ENCODE results near the gene SDK2. TPM values are rescaled to one million over a fixed set of nuclear protein-coding genes. Genes with fewer than 3 reads are reported as not detected.
A peak's percentile ranks its signal among the peaks of the same experiment; 100 is the strongest.

SDK2 gene
- total and polyA plus RNA-seq, 2 experiments from 2014 or later = 0.74 to 5.1 TPM

GRCh38 chr17:73359987-73360410 is 284.2 kb downstream of the SDK2 start:
- Mint-ChIP-seq H3K27me3 (ENCODE audit: insufficient read depth, low read depth, poor library complexity) (peaks cover 17% of the 10 kb centered on the region), H3K4me3 (peak overlapping the region; percentile 49), H3K9me3 (no peaks in the 10 kb centered on the region), H3K4me1 (peaks cover 45% of the 10 kb centered on the region), H3K27ac (peak overlapping the region; percentile 68), H3K36me3 (ENCODE audit: low read depth) (no peaks in the 10 kb centered on the region)
- no peaks in the 10 kb centered on the region for H4K20me1 ChIP-seq (replicated peaks; ENCODE audit: insufficient read depth)
- no peaks in the 10 kb centered on the region for H3K36me3 ChIP-seq (ENCODE audit: insufficient read depth)
- H3K27me3 ChIP-seq (ENCODE audit: insufficient read depth) = no peaks in the 10 kb centered on the region
- peak; percentile 74 for ATAC-seq
- H3K4me3 ChIP-seq = peak overlapping the region; percentile 21
- H3K4me2 ChIP-seq = peak overlapping the region; percentile 74
- H2AFZ ChIP-seq = peak overlapping the region; percentile 2; the same call in 1 of the 2 replicates
- peaks cover 25% of the 10 kb centered on the region for H3K4me1 ChIP-seq (ENCODE audit: insufficient read depth)
- no peaks in the 10 kb centered on the region for H3K9me2 ChIP-seq (ENCODE audit: insufficient read depth)
- TF ChIP-seq NANOG (IDR thresholded peaks at IDR 0.05; ENCODE audit: borderline replicate concordance) (no peak), REST (IDR thresholded peaks at IDR 0.05; ENCODE audit: unreplicated experiment) (no peak), STAT1 (IDR thresholded peaks at IDR 0.05; ENCODE audit: unreplicated experiment) (no peak)
- TF ChIP-seq, protein P1, sequence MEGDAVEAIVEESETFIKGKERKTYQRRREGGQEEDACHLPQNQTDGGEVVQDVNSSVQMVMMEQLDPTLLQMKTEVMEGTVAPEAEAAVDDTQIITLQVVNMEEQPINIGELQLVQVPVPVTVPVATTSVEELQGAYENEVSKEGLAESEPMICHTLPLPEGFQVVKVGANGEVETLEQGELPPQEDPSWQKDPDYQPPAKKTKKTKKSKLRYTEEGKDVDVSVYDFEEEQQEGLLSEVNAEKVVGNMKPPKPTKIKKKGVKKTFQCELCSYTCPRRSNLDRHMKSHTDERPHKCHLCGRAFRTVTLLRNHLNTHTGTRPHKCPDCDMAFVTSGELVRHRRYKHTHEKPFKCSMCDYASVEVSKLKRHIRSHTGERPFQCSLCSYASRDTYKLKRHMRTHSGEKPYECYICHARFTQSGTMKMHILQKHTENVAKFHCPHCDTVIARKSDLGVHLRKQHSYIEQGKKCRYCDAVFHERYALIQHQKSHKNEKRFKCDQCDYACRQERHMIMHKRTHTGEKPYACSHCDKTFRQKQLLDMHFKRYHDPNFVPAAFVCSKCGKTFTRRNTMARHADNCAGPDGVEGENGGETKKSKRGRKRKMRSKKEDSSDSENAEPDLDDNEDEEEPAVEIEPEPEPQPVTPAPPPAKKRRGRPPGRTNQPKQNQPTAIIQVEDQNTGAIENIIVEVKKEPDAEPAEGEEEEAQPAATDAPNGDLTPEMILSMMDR (conservative IDR thresholded peaks at IDR 0.05; ENCODE audit: low read depth in 2 of 2) = peak in 1 of 2 experiments; percentile 36; a peak in 3 of 4 replicates
- 0 out of 2 replicates have a peak, but pooled peaks cover 2% of the 10 kb centered on the region for H3F3A ChIP-seq (replicated peaks; ENCODE audit: low read depth)
- peak; percentile 91 for DNase-seq (ENCODE audit: low spot score)
- H3K79me2 ChIP-seq (replicated peaks; ENCODE audit: insufficient read depth) = no peaks in the 10 kb centered on the region
- peak overlapping the region; percentile 84 for H3K27ac ChIP-seq (ENCODE audit: low read depth)

DNA sequence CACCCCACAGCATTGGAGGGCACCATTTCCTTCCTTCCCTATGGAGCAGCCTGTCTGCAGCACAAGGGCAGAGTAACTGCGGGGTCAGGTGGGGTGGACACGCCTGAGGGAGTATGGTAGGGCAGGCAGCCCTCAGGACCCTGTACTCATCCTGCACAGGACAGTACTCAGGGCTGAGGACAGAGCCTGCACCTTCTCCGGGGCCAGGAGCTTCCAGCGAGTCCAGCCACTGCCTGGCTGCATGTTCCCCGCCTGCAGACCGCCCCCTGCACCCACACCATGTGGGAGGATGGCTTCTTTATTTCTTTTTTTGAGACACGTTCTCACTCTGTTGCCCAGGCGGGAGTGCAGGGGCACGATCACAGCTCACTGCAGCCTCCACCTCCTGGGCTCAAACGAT is 284.9 kb downstream of the SDK2 start:
- Histone ChIP-seq H2AFZ (no peak overlapping the region), H3K4me1 (ENCODE audit: insufficient read depth) (peaks cover 25% of the 10 kb centered on the region), H4K20me1 (replicated peaks; ENCODE audit: insufficient read depth) (no peaks in the 10 kb centered on the region), H3K27ac (ENCODE audit: low read depth) (peak overlapping the region; percentile 84; the same call in 1 of the 2 replicates), H3K36me3 (ENCODE audit: insufficient read depth) (no peaks in the 10 kb centered on the region), H3K9me2 (ENCODE audit: insufficient read depth) (no peaks in the 10 kb centered on the region), H3K4me2 (peak overlapping the region; percentile 74), H3K27me3 (ENCODE audit: insufficient read depth) (no peaks in the 10 kb centered on the region), H3F3A (replicated peaks; ENCODE audit: low read depth) (0 out of 2 replicates have a peak, but pooled peaks cover 2% of the 10 kb centered on the region), H3K79me2 (replicated peaks; ENCODE audit: insufficient read depth) (no peaks in the 10 kb centered on the region), H3K4me3 (no peak overlapping the region)
- DNase-seq (ENCODE audit: low spot score) = no peak
- Mint-ChIP-seq H3K9me3 (no peaks in the 10 kb centered on the region), H3K36me3 (ENCODE audit: low read depth) (no peaks in the 10 kb centered on the region), H3K4me1 (peaks cover 42% of the 10 kb centered on the region), H3K4me3 (peak overlapping the region; percentile 49; the same call in 1 of the 3 replicates), H3K27ac (no peak overlapping the region), H3K27me3 (ENCODE audit: insufficient read depth, low read depth, poor library complexity) (peaks cover 17% of the 10 kb centered on the region)
- no peak for ATAC-seq
- TF ChIP-seq CREB1 (CRISPR knock-in tag; IDR thresholded peaks at IDR 0.05; ENCODE audit: low read depth) = no peak
- no peak for TF ChIP-seq ZNF114 (CRISPR knock-in tag; IDR thresholded peaks at IDR 0.05)
- TF ChIP-seq EZH2phosphoT487 (IDR thresholded peaks at IDR 0.05; ENCODE audit: unreplicated experiment) = no peak
- TF ChIP-seq NANOG (IDR thresholded peaks at IDR 0.05; ENCODE audit: borderline replicate concordance) = no peak
- no peak for TF ChIP-seq REST (IDR thresholded peaks at IDR 0.05; ENCODE audit: unreplicated experiment)
- TF ChIP-seq EZH2 (IDR thresholded peaks at IDR 0.05; ENCODE audit: low read depth, unreplicated experiment) = no peak
- no peak for TF ChIP-seq STAT1 (IDR thresholded peaks at IDR 0.05; ENCODE audit: unreplicated experiment)
- TF ChIP-seq JUNB (IDR thresholded peaks at IDR 0.05; ENCODE audit: unreplicated experiment) = no peak
- TF ChIP-seq, protein P1 (conservative IDR thresholded peaks at IDR 0.05; ENCODE audit: low read depth in 2 of 2) = no peak
